ENCODE measurements around the gene SPRING1. TPM values are rescaled to one million over a fixed set of nuclear protein-coding genes. Genes with fewer than 3 reads are reported as not detected.
A peak's percentile ranks its signal among the peaks of the same experiment; 100 is the strongest.

Gene SPRING1
- total and polyA plus RNA-seq, 2 of the 13 experiments (the other 11 are each of a cell fraction or from before 2014, with no cell fraction given) = 20.0 to 51.8 TPM

- TF ChIP-seq ZNF772 (CRISPR knock-in tag; IDR thresholded peaks at IDR 0.05) (peak; percentile 53; the same call in 1 of the 2 replicates), BCLAF1 (IDR thresholded peaks at IDR 0.05) (no peak), SNAPC2 (CRISPR knock-in tag; IDR thresholded peaks at IDR 0.05) (peak; percentile 68; the same call in 1 of the 2 replicates), CSRNP2 (CRISPR knock-in tag; conservative IDR thresholded peaks at IDR 0.05; ENCODE audit: low read depth) (no peak), IRF1 (CRISPR knock-in tag; IDR thresholded peaks at IDR 0.05; ENCODE audit: low read depth) (no peak), HOXA9 (CRISPR knock-in tag; IDR thresholded peaks at IDR 0.05; ENCODE audit: borderline replicate concordance) (no peak), KDM4B (CRISPR knock-in tag; IDR thresholded peaks at IDR 0.05) (no peak), ZNF451 (CRISPR knock-in tag; IDR thresholded peaks at IDR 0.05) (no peak), SNAPC4 (CRISPR knock-in tag; IDR thresholded peaks at IDR 0.05) (no peak), ZNF256 (CRISPR knock-in tag; conservative IDR thresholded peaks at IDR 0.05) (no peak), IKZF5 (CRISPR knock-in tag; IDR thresholded peaks at IDR 0.05) (peak; percentile 82; the same call in 1 of the 2 replicates), NFE2 (CRISPR knock-in tag; IDR thresholded peaks at IDR 0.05) (no peak), ARID3A (IDR thresholded peaks at IDR 0.05; ENCODE audit: low read depth, low read length) (no peak; the same call in 1 of the 2 replicates), KLF9 (CRISPR knock-in tag; IDR thresholded peaks at IDR 0.05; ENCODE audit: low read depth) (no peak), NCOR1 (IDR thresholded peaks at IDR 0.05; ENCODE audit: borderline replicate concordance, low read length) (no peak)
Measured at GRCh38 chr12:116737774-116738657, at the start of gene SPRING1, which contains the start of gene RNFT2 (continued).

All from HepG2 (cell line).